Vagina (tissue), 2 donors: Measurements from ENCODE around the gene RRM2. TPM values are rescaled to one million over a fixed set of nuclear protein-coding genes. Genes with fewer than 3 reads are reported as not detected.

Source experiments
- DNase-seq, 2 donors: peaks; one replicate each; pipeline ENCODE4 v3.0.0-alpha.2; 2017; ENCODE audit errors: extremely low spot score in 2 of 2
- H3K27ac ChIP-seq: fragments of 200-600 bp; sonication (generic); one replicate; pipeline ENCODE4 v1.5.1; 2019
- H3K27me3 ChIP-seq: fragments of 200-600 bp; sonication (generic); one replicate; pipeline ENCODE4 v1.5.1; 2019
- H3K36me3 ChIP-seq, 2 donors: fragments of 200-600 bp; sonication (generic); one replicate each; pipeline ENCODE4 v1.5.1; 2017 to 2019
- H3K4me1 ChIP-seq: fragments of 200-600 bp; sonication (generic); one replicate; pipeline ENCODE4 v1.5.1; 2019
- H3K4me3 ChIP-seq, 2 donors: fragments of 200-600 bp; sonication (generic); 1 replicate in 1 of 2; 2 replicates in 1 of 2; pipeline ENCODE4 v1.5.1; 2016 to 2019
- H3K9me3 ChIP-seq: fragments of 200-600 bp; sonication (generic); one replicate; pipeline ENCODE4 v1.5.1; 2019
- CTCF ChIP-seq, 3 experiments: fragments of 450-650 bp in 2 of 3; fragments of 200-600 bp in 1 of 3; sonication (generic) in 1 of 3; IDR thresholded peaks; one replicate each; pipeline ENCODE4 v1.5.1; 2017 to 2019; ENCODE audit warnings: antibody characterized with exemption in 3 of 3, mild to moderate bottlenecking in 2 of 3, moderate library complexity in 2 of 3
- POLR2A ChIP-seq, 2 donors: fragments of 450-650 bp; IDR thresholded peaks; one replicate each; pipeline ENCODE4 v1.6.1; 2017; ENCODE audit warnings: antibody characterized with exemption in 2 of 2, mild to moderate bottlenecking in 2 of 2, moderate library complexity in 2 of 2
- POLR2AphosphoS5 ChIP-seq, 2 donors: sonication (generic); formaldehyde crosslinking; IDR thresholded peaks; one replicate each; pipeline ENCODE4 v1.9.0; 2017; ENCODE audit warnings: antibody characterized with exemption in 2 of 2, mild to moderate bottlenecking in 2 of 2, low read depth in 1 of 2; ENCODE audit not compliant: insufficient read depth in 1 of 2
- intact Hi-C: fragments of 100-400 bp; cut with DNase I; formaldehyde crosslinking; loops from one replicate; pipeline ENCODE4 v1.15.1; 2023
- total RNA-seq: library from RNA; depleted of rRNA; stranded (reverse); fragments of >200 nt; gene quantifications from one replicate; pipeline ENCODE4 v1.2.3, GENCODE V29; 2016

The RRM2 gene
- total RNA-seq, result 11.0 TPM

DNA sequence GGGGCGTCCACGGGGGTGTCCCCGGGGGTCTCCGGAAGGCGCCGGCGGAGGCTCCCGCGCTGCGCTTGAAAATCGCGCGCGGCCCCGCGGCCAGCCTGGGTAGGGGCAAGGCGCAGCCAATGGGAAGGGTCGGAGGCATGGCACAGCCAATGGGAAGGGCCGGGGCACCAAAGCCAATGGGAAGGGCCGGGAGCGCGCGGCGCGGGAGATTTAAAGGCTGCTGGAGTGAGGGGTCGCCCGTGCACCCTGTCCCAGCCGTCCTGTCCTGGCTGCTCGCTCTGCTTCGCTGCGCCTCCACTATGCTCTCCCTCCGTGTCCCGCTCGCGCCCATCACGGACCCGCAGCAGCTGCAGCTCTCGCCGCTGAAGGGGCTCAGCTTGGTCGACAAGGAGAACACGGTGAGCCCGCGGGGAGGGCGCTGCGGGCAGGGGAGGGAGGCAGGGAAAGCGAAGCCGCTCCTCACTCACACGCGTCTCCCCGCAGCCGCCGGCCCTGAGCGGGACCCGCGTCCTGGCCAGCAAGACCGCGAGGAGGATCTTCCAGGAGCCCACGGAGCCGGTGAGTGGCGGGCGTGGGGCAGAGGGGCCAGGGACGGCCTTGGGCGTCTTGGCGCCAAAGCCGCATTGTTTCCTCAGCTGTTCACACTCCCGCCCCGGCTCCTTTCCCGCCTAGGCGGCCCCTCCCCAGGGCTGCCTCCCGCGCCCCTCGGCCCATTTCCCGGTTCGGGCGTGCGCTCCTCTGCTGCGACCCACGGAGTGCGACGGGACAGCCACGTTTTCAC, at the start of gene RRM2:
Gene RRM2 (plus strand): TSS at position 240 of the 781 bp plus-strand sequence. CDS start 60 bp downstream, at position 300.
- Histone ChIP-seq H3K4me1 (peaks cover 31% of the 10 kb centered on the region), H3K4me3 (peak within 1 kb of the TSS; percentile 50 to 55), H3K27ac (no peak within 1 kb of the TSS), H3K27me3 (peaks cover 6% of the 10 kb centered on the region), H3K36me3 (no peaks in the 10 kb centered on the region), H3K9me3 (no peaks in the 10 kb centered on the region)
- intact Hi-C loops, result no loop called here
- TF ChIP-seq POLR2AphosphoS5 (IDR thresholded peaks at IDR 0.05; ENCODE audit: insufficient read depth in 1 of 2, low read depth in 1 of 2) (peak; percentile 52 to 76), POLR2A (IDR thresholded peaks at IDR 0.05) (no peak)
- peak in 1 of 2 donors; percentile 92 for DNase-seq

- Histone ChIP-seq H3K9me3 (no peaks in the 10 kb centered on the region), H3K36me3 (no peaks in the 10 kb centered on the region), H3K4me3 (no peak overlapping the region), H3K27me3 (no peaks in the 10 kb centered on the region), H3K27ac (no peak overlapping the region), H3K4me1 (no peaks in the 10 kb centered on the region)
- TF ChIP-seq POLR2A (IDR thresholded peaks at IDR 0.05) (no peak), POLR2AphosphoS5 (IDR thresholded peaks at IDR 0.05; ENCODE audit: insufficient read depth in 1 of 2, low read depth in 1 of 2) (no peak), CTCF (IDR thresholded peaks at IDR 0.05) (no peak)
- intact Hi-C loops, result loop anchor here (2.0 kb wide), 1 partner anchor 347 kb away; no protein-coding TSS in a partner anchor
- DNase-seq, result no peak
These were observed 48.8 kb upstream of the RRM2 start for GRCh38 chr2:10073706-10074105.

DNA sequence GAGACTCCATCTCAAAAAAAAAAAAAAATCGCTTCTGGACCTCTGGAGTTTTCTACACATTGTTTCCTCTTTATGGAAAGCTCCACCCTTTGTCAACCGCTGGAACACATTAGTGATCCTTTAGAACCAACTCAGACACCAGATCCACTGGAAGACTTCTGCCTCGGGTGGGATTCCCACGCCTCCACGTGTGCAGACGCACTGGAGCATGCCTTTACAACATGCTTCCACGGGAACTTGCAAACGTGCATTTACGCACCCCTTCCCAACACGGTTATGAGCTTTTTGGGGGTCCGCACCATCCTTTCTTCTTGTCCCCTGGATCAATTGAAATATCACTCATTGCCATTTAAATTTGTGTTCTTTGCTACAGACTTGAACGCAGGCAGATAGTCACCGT, 47.4 kb upstream of the RRM2 start:
- no peak overlapping the region for H3K27ac ChIP-seq
- no peak for TF ChIP-seq POLR2A (IDR thresholded peaks at IDR 0.05)
- TF ChIP-seq POLR2AphosphoS5 (IDR thresholded peaks at IDR 0.05; ENCODE audit: insufficient read depth in 1 of 2, low read depth in 1 of 2), result no peak
- no peak for TF ChIP-seq CTCF (IDR thresholded peaks at IDR 0.05)
- no peaks in the 10 kb centered on the region for H3K4me1 ChIP-seq
- no peaks in the 10 kb centered on the region for H3K9me3 ChIP-seq
- H3K27me3 ChIP-seq, result no peaks in the 10 kb centered on the region
- no peaks in the 10 kb centered on the region for H3K36me3 ChIP-seq
- H3K4me3 ChIP-seq, result no peak overlapping the region
- no peak for DNase-seq
- intact Hi-C loops, result no loop called here

DNA sequence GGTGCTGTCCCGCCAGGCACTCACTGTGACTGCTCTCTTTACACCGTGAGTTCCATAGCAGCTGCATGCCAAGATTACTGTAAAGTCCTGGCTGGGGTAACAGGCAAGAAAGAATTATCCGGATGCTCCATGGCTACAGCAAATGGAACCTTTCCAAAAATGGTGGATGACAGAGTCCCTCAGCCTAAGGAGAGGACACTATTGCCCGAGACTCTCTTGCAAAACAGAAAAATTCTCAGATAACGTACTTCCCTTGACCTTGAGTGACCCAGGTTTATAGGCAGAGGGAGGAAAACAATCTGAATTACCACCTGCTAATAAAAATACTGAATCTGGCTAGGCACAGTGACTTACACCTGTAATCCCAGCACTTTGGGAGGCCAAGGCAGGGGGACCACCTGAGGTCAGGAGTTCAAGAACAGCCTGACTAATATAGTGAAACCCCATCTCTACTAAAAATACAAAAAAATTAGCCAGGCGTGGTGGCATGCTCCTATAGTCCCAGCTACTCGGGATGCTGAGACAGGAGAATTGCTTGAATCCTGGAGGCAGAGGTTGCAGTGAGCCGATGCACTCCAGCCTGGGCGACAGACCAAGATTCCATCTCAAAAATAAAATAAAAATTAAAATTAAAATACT, 46.8 kb upstream of the RRM2 start:
- DNase-seq, result no peak
- Histone ChIP-seq H3K4me3 (no peak overlapping the region), H3K4me1 (peaks cover 5% of the 10 kb centered on the region), H3K36me3 (no peaks in the 10 kb centered on the region), H3K9me3 (no peaks in the 10 kb centered on the region), H3K27me3 (no peaks in the 10 kb centered on the region), H3K27ac (no peak overlapping the region)
- intact Hi-C loops, result no loop called here
- TF ChIP-seq POLR2A (IDR thresholded peaks at IDR 0.05) (no peak), POLR2AphosphoS5 (IDR thresholded peaks at IDR 0.05; ENCODE audit: insufficient read depth in 1 of 2, low read depth in 1 of 2) (no peak), CTCF (IDR thresholded peaks at IDR 0.05) (no peak)

DNA sequence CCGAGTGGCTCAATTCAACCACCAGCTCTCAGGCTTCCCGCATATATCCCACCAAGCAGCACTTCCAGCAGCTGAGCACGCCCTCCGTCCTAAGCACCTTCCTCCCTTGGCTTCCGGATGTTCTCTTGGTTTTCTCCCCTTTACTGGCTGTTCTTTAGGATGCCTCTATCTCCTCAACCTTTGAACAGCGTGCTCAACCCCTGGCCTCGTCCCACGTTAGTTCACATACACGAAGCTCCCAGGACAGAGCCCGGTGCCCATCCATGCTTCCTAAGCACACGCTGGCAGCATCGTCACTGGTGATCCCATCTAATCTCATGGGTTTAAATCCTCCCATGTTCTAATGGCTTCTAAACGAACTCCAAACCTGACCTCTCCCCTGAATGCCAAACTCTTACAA, 46.0 kb upstream of the RRM2 start:
- intact Hi-C loops, result no loop called here
- no peak for DNase-seq
- TF ChIP-seq POLR2AphosphoS5 (IDR thresholded peaks at IDR 0.05; ENCODE audit: insufficient read depth in 1 of 2, low read depth in 1 of 2), result no peak
- TF ChIP-seq POLR2A (IDR thresholded peaks at IDR 0.05), result no peak
- TF ChIP-seq CTCF (IDR thresholded peaks at IDR 0.05), result no peak
- no peaks in the 10 kb centered on the region for H3K9me3 ChIP-seq
- peaks cover 9% of the 10 kb centered on the region for H3K4me1 ChIP-seq
- H3K36me3 ChIP-seq, result no peaks in the 10 kb centered on the region
- H3K27me3 ChIP-seq, result no peaks in the 10 kb centered on the region
- no peak overlapping the region for H3K27ac ChIP-seq
- H3K4me3 ChIP-seq, result no peak overlapping the region
